Neuronal stem cell (in vitro differentiated cells): ENCODE data around the gene HOXB1.

Source experiments
- DNase-seq: peaks from one replicate; pipeline ENCODE4 v3.0.0-alpha.2; 2013; ENCODE audit warnings: low spot score
- H2AFZ ChIP-seq: one replicate; pipeline ENCODE4 v1.6.1; 2013; ENCODE audit warnings: mild to moderate bottlenecking, low read length, inconsistent platforms
- H2AK5ac ChIP-seq: 2 replicates; pipeline ENCODE4 v1.6.1; 2013; ENCODE audit warnings: low read depth, mild to moderate bottlenecking, inconsistent platforms, low read length, moderate library complexity, mixed read lengths
- H2BK120ac ChIP-seq: 2 replicates; pipeline ENCODE4 v1.6.1; 2013; ENCODE audit warnings: low read depth, mild to moderate bottlenecking, inconsistent platforms, low read length, moderate library complexity, mixed read lengths
- H2BK12ac ChIP-seq: one replicate; pipeline ENCODE4 v1.6.1; 2013; ENCODE audit warnings: low read length, inconsistent platforms
- H2BK15ac ChIP-seq: 2 replicates; pipeline ENCODE4 v1.6.1; 2013; ENCODE audit warnings: mild to moderate bottlenecking, low read length, inconsistent platforms, mixed read lengths
- H2BK5ac ChIP-seq: one replicate; pipeline ENCODE4 v1.6.1; 2013; ENCODE audit warnings: inconsistent platforms, mild to moderate bottlenecking, low read length, moderate library complexity
- H3K14ac ChIP-seq: one replicate; pipeline ENCODE4 v1.6.1; 2013; ENCODE audit warnings: low read length, inconsistent platforms
- H3K18ac ChIP-seq: 2 replicates; pipeline ENCODE4 v1.6.1; 2013; ENCODE audit warnings: low read length, inconsistent platforms
- H3K23ac ChIP-seq: 2 replicates; pipeline ENCODE4 v1.6.1; 2013; ENCODE audit warnings: low read depth, mild to moderate bottlenecking, mixed read lengths, low read length, inconsistent platforms; ENCODE audit not compliant: poor library complexity
- H3K27ac ChIP-seq: replicated peaks from 3 replicates; pipeline ENCODE4 v1.5.1; 2013; ENCODE audit warnings: low read length, inconsistent platforms
- H3K27me3 ChIP-seq, 3 experiments: 2 replicates each; pipeline ENCODE4 v1.6.1; 2013; ENCODE audit warnings: low read length in 3 of 3, mild to moderate bottlenecking in 2 of 3, inconsistent platforms in 1 of 3, low read depth in 1 of 3, mixed read lengths in 1 of 3, moderate library complexity in 1 of 3; ENCODE audit not compliant: control insufficient read depth in 3 of 3, insufficient read depth in 3 of 3
- H3K36me3 ChIP-seq, 2 donors: replicated peaks in 1 of 2; 2 replicates each; pipeline ENCODE4 v1.6.1; 2013; ENCODE audit warnings: low read length in 2 of 2; ENCODE audit not compliant: control insufficient read depth in 2 of 2, insufficient read depth in 2 of 2
- H3K4ac ChIP-seq: 2 replicates; pipeline ENCODE4 v1.6.1; 2013; ENCODE audit warnings: inconsistent platforms, mild to moderate bottlenecking, low read length, moderate library complexity
- H3K4me1 ChIP-seq, 2 donors: 1 replicate in 1 of 2; 2 replicates in 1 of 2; pipeline ENCODE4 v1.6.1; 2013; ENCODE audit warnings: low read length in 2 of 2, low read depth in 1 of 2; ENCODE audit not compliant: control insufficient read depth in 2 of 2, insufficient read depth in 1 of 2
- H3K4me2 ChIP-seq: one replicate; pipeline ENCODE4 v1.6.1; 2013; ENCODE audit warnings: mild to moderate bottlenecking, low read length, inconsistent platforms; ENCODE audit not compliant: insufficient read depth, poor library complexity, severe bottlenecking
- H3K4me3 ChIP-seq, 2 donors: 2 replicates each; pipeline ENCODE4 v1.5.1; 2013; ENCODE audit warnings: low read length in 2 of 2, mild to moderate bottlenecking in 2 of 2, inconsistent platforms in 1 of 2, moderate library complexity in 1 of 2
- H3K79me1 ChIP-seq: one replicate; pipeline ENCODE4 v1.6.1; 2013; ENCODE audit warnings: low read depth, mild to moderate bottlenecking, inconsistent platforms, low read length, moderate library complexity
- H3K9ac ChIP-seq: one replicate; pipeline ENCODE4 v1.6.1; 2013; ENCODE audit warnings: mild to moderate bottlenecking, low read depth, low read length, inconsistent platforms; ENCODE audit not compliant: poor library complexity
- H3K9me3 ChIP-seq, 2 donors: replicated peaks in 1 of 2; 2 replicates each; pipeline versions ENCODE3 to v1.6.1; 2013; ENCODE audit warnings: low read length in 2 of 2, mild to moderate bottlenecking in 2 of 2, inconsistent platforms in 1 of 2, low read depth in 1 of 2, mixed read lengths in 1 of 2, moderate library complexity in 1 of 2; ENCODE audit not compliant: control insufficient read depth in 2 of 2, insufficient read depth in 1 of 2
- H4K8ac ChIP-seq: one replicate; pipeline ENCODE4 v1.6.1; 2013; ENCODE audit warnings: low read depth, mild to moderate bottlenecking, inconsistent platforms, low read length, moderate library complexity
- H4K91ac ChIP-seq: one replicate; pipeline ENCODE4 v1.6.1; 2013; ENCODE audit warnings: low read length, low read depth, mild to moderate bottlenecking, inconsistent platforms; ENCODE audit not compliant: poor library complexity
- WGBS, 2 donors: extraction: QIAGEN DNeasy Blood & Tissue Kit; methylation state at CpG; one replicate each; pipeline ENCODE4 v1.1.7; 2013; ENCODE audit warnings: missing lambda C conversion rate in 2 of 2, mixed read lengths in 1 of 2; ENCODE audit not compliant: insufficient read length in 2 of 2, insufficient replicate concordance in 1 of 2; ENCODE audit errors: extremely low coverage in 2 of 2; 5-methylcytosine and 5-hydroxymethylcytosine counted together

The HOXB1 gene

GRCh38 chr17:48543107-48543853, 12.5 kb upstream of the HOXB1 start:
- Histone ChIP-seq H3K79me1 (no peaks in the 10 kb centered on the region), H3K14ac (no peak overlapping the region), H4K8ac (no peak overlapping the region), H2BK120ac (no peak overlapping the region), H3K4me2 (no peak overlapping the region), H2BK12ac (no peak overlapping the region), H3K4me3 (peak overlapping the region in 1 of 2 donors; percentile 45), H3K23ac (peak overlapping the region; percentile 19), H4K91ac (no peak overlapping the region), H2AK5ac (no peak overlapping the region), H3K9me3 (peaks cover 0 to 2% of the 10 kb centered on the region in 2 donors), H3K18ac (no peak overlapping the region), H3K27me3 (peaks cover 38 to 89% (median 81%) of the 10 kb centered on the region in 3 experiments), H3K4ac (no peak overlapping the region), H3K36me3 (no peaks in the 10 kb centered on the region), H2BK5ac (no peak overlapping the region), H2AFZ (peak overlapping the region; percentile 84), H2BK15ac (no peak overlapping the region), H3K27ac (no peak overlapping the region), H3K4me1 (no peaks in the 10 kb centered on the region), H3K9ac (no peak overlapping the region)
- no CpG with 5 or more reads among the region's 72 CpGs for WGBS, 2 donors
- DNase-seq: no peak

- Histone ChIP-seq H4K91ac (no peak overlapping the region), H3K23ac (peak overlapping the region; percentile 19), H2AK5ac (no peak overlapping the region), H3K9ac (no peak overlapping the region), H3K18ac (no peak overlapping the region), H2BK15ac (no peak overlapping the region), H2BK120ac (no peak overlapping the region), H3K4ac (no peak overlapping the region), H3K9me3 (peaks cover 0 to 2% of the 10 kb centered on the region in 2 donors), H4K8ac (no peak overlapping the region), H3K27ac (no peak overlapping the region), H3K27me3 (peaks cover 38 to 83% (median 76%) of the 10 kb centered on the region in 3 experiments), H2BK5ac (no peak overlapping the region), H3K4me2 (no peak overlapping the region), H2AFZ (peak overlapping the region; percentile 84), H3K14ac (no peak overlapping the region), H2BK12ac (no peak overlapping the region), H3K4me1 (no peaks in the 10 kb centered on the region), H3K4me3 (peak overlapping the region in 1 of 2 donors; percentile 45), H3K36me3 (no peaks in the 10 kb centered on the region), H3K79me1 (no peaks in the 10 kb centered on the region)
- no peak for DNase-seq
- no CpG with 5 or more reads among the region's 12 CpGs for WGBS, 2 donors
Measured at GRCh38 chr17:48542698-48543106, 11.9 kb upstream of the HOXB1 start.

GRCh38 chr17:48542114-48542656, 11.4 kb upstream of the HOXB1 start:
- no peak overlapping the region for H3K18ac ChIP-seq
- H3K9me3 ChIP-seq: peaks cover 0 to 2% of the 10 kb centered on the region in 2 donors
- H3K9ac ChIP-seq: no peak overlapping the region
- H3K23ac ChIP-seq: peak overlapping the region; percentile 67
- no peak overlapping the region for H2BK12ac ChIP-seq
- H3K27me3 ChIP-seq: peaks cover 38 to 82% (median 70%) of the 10 kb centered on the region in 3 experiments
- H3K27ac ChIP-seq: no peak overlapping the region
- no peak overlapping the region for H4K91ac ChIP-seq
- H2BK120ac ChIP-seq: no peak overlapping the region
- no peak for DNase-seq
- no peaks in the 10 kb centered on the region for H3K79me1 ChIP-seq
- H3K36me3 ChIP-seq: no peaks in the 10 kb centered on the region
- H3K4ac ChIP-seq: no peak overlapping the region
- peak overlapping the region in 1 of 2 donors; percentile 43 for H3K4me3 ChIP-seq
- no peak overlapping the region for H4K8ac ChIP-seq
- no peaks in the 10 kb centered on the region for H3K4me1 ChIP-seq
- H2BK15ac ChIP-seq: no peak overlapping the region
- peak overlapping the region; percentile 91 for H2AFZ ChIP-seq
- H2AK5ac ChIP-seq: no peak overlapping the region
- no peak overlapping the region for H3K14ac ChIP-seq
- H3K4me2 ChIP-seq: no peak overlapping the region
- H2BK5ac ChIP-seq: no peak overlapping the region
- WGBS, 2 donors: no CpG with 5 or more reads among the region's 27 CpGs

- Histone ChIP-seq H3K23ac (peak overlapping the region; percentile 67), H3K27ac (no peak overlapping the region), H2AK5ac (no peak overlapping the region), H3K79me1 (no peaks in the 10 kb centered on the region), H4K8ac (no peak overlapping the region), H3K27me3 (peaks cover 36 to 76% (median 65%) of the 10 kb centered on the region in 3 experiments), H2BK12ac (no peak overlapping the region), H2AFZ (peak overlapping the region; percentile 91), H3K4ac (no peak overlapping the region), H3K14ac (no peak overlapping the region), H3K9ac (no peak overlapping the region), H3K4me3 (peak overlapping the region in 1 of 2 donors; percentile 43), H3K18ac (no peak overlapping the region), H3K4me2 (peak overlapping the region; percentile 35), H2BK15ac (no peak overlapping the region), H2BK5ac (no peak overlapping the region), H4K91ac (no peak overlapping the region), H2BK120ac (no peak overlapping the region), H3K9me3 (peaks cover 0 to 2% of the 10 kb centered on the region in 2 donors), H3K4me1 (no peaks in the 10 kb centered on the region), H3K36me3 (no peaks in the 10 kb centered on the region)
- no peak for DNase-seq
- WGBS, 2 donors: no CpG with 5 or more reads among the region's 36 CpGs
Measured at GRCh38 chr17:48541577-48542113, 10.8 kb upstream of the HOXB1 start.
